Ishikawa (cell line): Measurements from ENCODE around the gene EYS.

ENCODE experiments used
- CEBPB ChIP-seq: IDR thresholded peaks from 2 replicates; pipeline ENCODE4 v1.6.1; 2012
- CREB1 ChIP-seq: IDR thresholded peaks from 2 replicates; pipeline ENCODE4 v1.6.1; 2012; ENCODE audit warnings: low read depth
- EGR1 ChIP-seq: IDR thresholded peaks from 2 replicates; pipeline ENCODE4 v1.6.1; 2012
- EP300 ChIP-seq: IDR thresholded peaks from 2 replicates; pipeline ENCODE4 v1.6.1; 2012; ENCODE audit warnings: borderline replicate concordance
- MAX ChIP-seq: IDR thresholded peaks from 2 replicates; pipeline ENCODE4 v1.6.1; 2012
- NFIC ChIP-seq: IDR thresholded peaks from 2 replicates; pipeline ENCODE4 v1.6.1; 2012
- RAD21 ChIP-seq: IDR thresholded peaks from 2 replicates; pipeline ENCODE4 v1.6.1; 2012; ENCODE audit warnings: low read depth
- TAF1 ChIP-seq: IDR thresholded peaks from 2 replicates; pipeline ENCODE4 v1.6.1; 2012; ENCODE audit warnings: low read depth, mild to moderate bottlenecking
- TCF12 ChIP-seq: IDR thresholded peaks from 2 replicates; pipeline ENCODE4 v1.6.1; 2012; ENCODE audit warnings: low read depth
- TEAD4 ChIP-seq: IDR thresholded peaks from 2 replicates; pipeline ENCODE4 v1.6.1; 2012
- YY1 ChIP-seq: IDR thresholded peaks from 2 replicates; pipeline ENCODE4 v1.6.1; 2012; ENCODE audit warnings: low read depth
- ZBTB7A ChIP-seq: IDR thresholded peaks from 2 replicates; pipeline ENCODE4 v1.6.1; 2012; ENCODE audit warnings: low read depth
- TF ChIP-seq, protein P1 (sequence below): IDR thresholded peaks from 2 replicates; pipeline ENCODE4 v1.6.1; 2012; ENCODE audit warnings: low read depth, mild to moderate bottlenecking

GRCh38 chr6:63856271-63856670 lies 1850.8 kb downstream of the EYS start:
- TF ChIP-seq EP300 = no peak
- no peak for TF ChIP-seq TEAD4
- no peak for TF ChIP-seq RAD21
- no peak for TF ChIP-seq CREB1
- TF ChIP-seq YY1 = no peak
- no peak for TF ChIP-seq NFIC
- no peak for TF ChIP-seq CEBPB
- no peak for TF ChIP-seq MAX
- no peak for TF ChIP-seq TAF1
- TF ChIP-seq, protein P1, sequence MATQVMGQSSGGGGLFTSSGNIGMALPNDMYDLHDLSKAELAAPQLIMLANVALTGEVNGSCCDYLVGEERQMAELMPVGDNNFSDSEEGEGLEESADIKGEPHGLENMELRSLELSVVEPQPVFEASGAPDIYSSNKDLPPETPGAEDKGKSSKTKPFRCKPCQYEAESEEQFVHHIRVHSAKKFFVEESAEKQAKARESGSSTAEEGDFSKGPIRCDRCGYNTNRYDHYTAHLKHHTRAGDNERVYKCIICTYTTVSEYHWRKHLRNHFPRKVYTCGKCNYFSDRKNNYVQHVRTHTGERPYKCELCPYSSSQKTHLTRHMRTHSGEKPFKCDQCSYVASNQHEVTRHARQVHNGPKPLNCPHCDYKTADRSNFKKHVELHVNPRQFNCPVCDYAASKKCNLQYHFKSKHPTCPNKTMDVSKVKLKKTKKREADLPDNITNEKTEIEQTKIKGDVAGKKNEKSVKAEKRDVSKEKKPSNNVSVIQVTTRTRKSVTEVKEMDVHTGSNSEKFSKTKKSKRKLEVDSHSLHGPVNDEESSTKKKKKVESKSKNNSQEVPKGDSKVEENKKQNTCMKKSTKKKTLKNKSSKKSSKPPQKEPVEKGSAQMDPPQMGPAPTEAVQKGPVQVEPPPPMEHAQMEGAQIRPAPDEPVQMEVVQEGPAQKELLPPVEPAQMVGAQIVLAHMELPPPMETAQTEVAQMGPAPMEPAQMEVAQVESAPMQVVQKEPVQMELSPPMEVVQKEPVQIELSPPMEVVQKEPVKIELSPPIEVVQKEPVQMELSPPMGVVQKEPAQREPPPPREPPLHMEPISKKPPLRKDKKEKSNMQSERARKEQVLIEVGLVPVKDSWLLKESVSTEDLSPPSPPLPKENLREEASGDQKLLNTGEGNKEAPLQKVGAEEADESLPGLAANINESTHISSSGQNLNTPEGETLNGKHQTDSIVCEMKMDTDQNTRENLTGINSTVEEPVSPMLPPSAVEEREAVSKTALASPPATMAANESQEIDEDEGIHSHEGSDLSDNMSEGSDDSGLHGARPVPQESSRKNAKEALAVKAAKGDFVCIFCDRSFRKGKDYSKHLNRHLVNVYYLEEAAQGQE = no peak
- TF ChIP-seq TCF12 = no peak
- no peak for TF ChIP-seq EGR1
- TF ChIP-seq ZBTB7A = no peak
